Measurements from ENCODE around the gene STAU1.

The STAU1 gene

GRCh38 chr20:49187851-49188641, at the start of gene STAU1:
STAU1 (minus strand) TSS chr20:49188334; CDS start chr20:49166201, 22,133 bp downstream.
- no peaks in the 10 kb centered on the region for H3K27me3 ChIP-seq (ENCODE audit: control insufficient read depth in 1 of 2, insufficient read depth in 2 of 2, low read length in 2 of 2)
- H3K4me1 ChIP-seq (ENCODE audit: insufficient read depth, low read length): peaks cover 10% of the 10 kb centered on the region
- H3K9ac ChIP-seq (ENCODE audit: low read length): peak within 1 kb of the TSS; percentile 89
- H3K36me3 ChIP-seq (ENCODE audit: insufficient read depth, low read length): no peaks in the 10 kb centered on the region
- peak within 1 kb of the TSS; percentile 95 for H3K27ac ChIP-seq (ENCODE audit: low read depth, low read length)
- peak within 1 kb of the TSS; percentile 74 to 93 for H3K4me3 ChIP-seq (ENCODE audit: low read depth in 1 of 2, low read length in 2 of 2)
- no peaks in the 10 kb centered on the region for H3K9me3 ChIP-seq (ENCODE audit: low read length)

GRCh38 chr20:49237531-49237930, 49.4 kb upstream of the STAU1 start:
- no peaks in the 10 kb centered on the region for H3K9me3 ChIP-seq (ENCODE audit: low read length)

GRCh38 chr20:49236301-49236700, 48.2 kb upstream of the STAU1 start:
- H3K27me3 ChIP-seq (ENCODE audit: control insufficient read depth in 1 of 2, insufficient read depth in 2 of 2, low read length in 2 of 2): no peaks in the 10 kb centered on the region
- no peak overlapping the region for H3K4me3 ChIP-seq (ENCODE audit: low read depth in 1 of 2, low read length in 2 of 2)
- H3K9ac ChIP-seq (ENCODE audit: low read length): no peak overlapping the region
- no peaks in the 10 kb centered on the region for H3K9me3 ChIP-seq (ENCODE audit: low read length)
- peaks cover 76% of the 10 kb centered on the region for H3K36me3 ChIP-seq (ENCODE audit: insufficient read depth, low read length)
- no peak overlapping the region for H3K27ac ChIP-seq (ENCODE audit: low read depth, low read length)
- H3K4me1 ChIP-seq (ENCODE audit: insufficient read depth, low read length): no peaks in the 10 kb centered on the region

More at GRCh38 chr20:49237531-49237930, 49.4 kb upstream of the STAU1 start:
- no peak overlapping the region for H3K9ac ChIP-seq (ENCODE audit: low read length)
- H3K36me3 ChIP-seq (ENCODE audit: insufficient read depth, low read length): peaks cover 82% of the 10 kb centered on the region
- no peaks in the 10 kb centered on the region for H3K4me1 ChIP-seq (ENCODE audit: insufficient read depth, low read length)
- no peak overlapping the region for H3K27ac ChIP-seq (ENCODE audit: low read depth, low read length)
- no peaks in the 10 kb centered on the region for H3K27me3 ChIP-seq (ENCODE audit: control insufficient read depth in 1 of 2, insufficient read depth in 2 of 2, low read length in 2 of 2)
- H3K4me3 ChIP-seq (ENCODE audit: low read depth in 1 of 2, low read length in 2 of 2): no peak overlapping the region

- Histone ChIP-seq H3K4me1 (ENCODE audit: insufficient read depth, low read length) (no peaks in the 10 kb centered on the region), H3K27me3 (ENCODE audit: control insufficient read depth in 1 of 2, insufficient read depth in 2 of 2, low read length in 2 of 2) (no peaks in the 10 kb centered on the region), H3K9me3 (ENCODE audit: low read length) (no peaks in the 10 kb centered on the region), H3K4me3 (ENCODE audit: low read depth in 1 of 2, low read length in 2 of 2) (no peak overlapping the region), H3K27ac (ENCODE audit: low read depth, low read length) (no peak overlapping the region), H3K9ac (ENCODE audit: low read length) (no peak overlapping the region), H3K36me3 (ENCODE audit: insufficient read depth, low read length) (peaks cover 84% of the 10 kb centered on the region)
Measured at GRCh38 chr20:49234831-49235230, 46.7 kb upstream of the STAU1 start.

- Histone ChIP-seq H3K4me1 (ENCODE audit: insufficient read depth, low read length) (no peaks in the 10 kb centered on the region), H3K9me3 (ENCODE audit: low read length) (no peaks in the 10 kb centered on the region), H3K36me3 (ENCODE audit: insufficient read depth, low read length) (peaks cover 83% of the 10 kb centered on the region), H3K27me3 (ENCODE audit: control insufficient read depth in 1 of 2, insufficient read depth in 2 of 2, low read length in 2 of 2) (no peaks in the 10 kb centered on the region), H3K4me3 (ENCODE audit: low read depth in 1 of 2, low read length in 2 of 2) (no peak overlapping the region), H3K27ac (ENCODE audit: low read depth, low read length) (no peak overlapping the region), H3K9ac (ENCODE audit: low read length) (no peak overlapping the region)
Measured at GRCh38 chr20:49233226-49233625, 45.1 kb upstream of the STAU1 start.

- no peaks in the 10 kb centered on the region for H3K27me3 ChIP-seq (ENCODE audit: control insufficient read depth in 1 of 2, insufficient read depth in 2 of 2, low read length in 2 of 2)
- peaks cover 78% of the 10 kb centered on the region for H3K36me3 ChIP-seq (ENCODE audit: insufficient read depth, low read length)
- no peak overlapping the region for H3K27ac ChIP-seq (ENCODE audit: low read depth, low read length)
Measured at GRCh38 chr20:49231471-49231870, 43.3 kb upstream of the STAU1 start.

GRCh38 chr20:49230561-49231133, 42.5 kb upstream of the STAU1 start:
- Histone ChIP-seq H3K4me1 (ENCODE audit: insufficient read depth, low read length) (no peaks in the 10 kb centered on the region), H3K27me3 (ENCODE audit: control insufficient read depth in 1 of 2, insufficient read depth in 2 of 2, low read length in 2 of 2) (no peaks in the 10 kb centered on the region), H3K4me3 (ENCODE audit: low read depth in 1 of 2, low read length in 2 of 2) (no peak overlapping the region), H3K9ac (ENCODE audit: low read length) (no peak overlapping the region), H3K9me3 (ENCODE audit: low read length) (no peaks in the 10 kb centered on the region), H3K27ac (ENCODE audit: low read depth, low read length) (no peak overlapping the region), H3K36me3 (ENCODE audit: insufficient read depth, low read length) (peaks cover 80% of the 10 kb centered on the region)

More at GRCh38 chr20:49231471-49231870, 43.3 kb upstream of the STAU1 start:
- no peaks in the 10 kb centered on the region for H3K9me3 ChIP-seq (ENCODE audit: low read length)
- H3K4me3 ChIP-seq (ENCODE audit: low read depth in 1 of 2, low read length in 2 of 2): no peak overlapping the region
- H3K4me1 ChIP-seq (ENCODE audit: insufficient read depth, low read length): no peaks in the 10 kb centered on the region
- no peak overlapping the region for H3K9ac ChIP-seq (ENCODE audit: low read length)

GRCh38 chr20:49230021-49230420, 41.9 kb upstream of the STAU1 start:
- Histone ChIP-seq H3K27me3 (ENCODE audit: control insufficient read depth in 1 of 2, insufficient read depth in 2 of 2, low read length in 2 of 2) (no peaks in the 10 kb centered on the region), H3K9ac (ENCODE audit: low read length) (no peak overlapping the region), H3K4me1 (ENCODE audit: insufficient read depth, low read length) (no peaks in the 10 kb centered on the region), H3K36me3 (ENCODE audit: insufficient read depth, low read length) (peaks cover 81% of the 10 kb centered on the region), H3K27ac (ENCODE audit: low read depth, low read length) (no peak overlapping the region), H3K4me3 (ENCODE audit: low read depth in 1 of 2, low read length in 2 of 2) (no peak overlapping the region), H3K9me3 (ENCODE audit: low read length) (no peaks in the 10 kb centered on the region)

- Histone ChIP-seq H3K4me3 (ENCODE audit: low read depth in 1 of 2, low read length in 2 of 2) (no peak overlapping the region), H3K27me3 (ENCODE audit: control insufficient read depth in 1 of 2, insufficient read depth in 2 of 2, low read length in 2 of 2) (no peaks in the 10 kb centered on the region), H3K4me1 (ENCODE audit: insufficient read depth, low read length) (no peaks in the 10 kb centered on the region), H3K36me3 (ENCODE audit: insufficient read depth, low read length) (peaks cover 81% of the 10 kb centered on the region), H3K9me3 (ENCODE audit: low read length) (no peaks in the 10 kb centered on the region), H3K9ac (ENCODE audit: low read length) (no peak overlapping the region), H3K27ac (ENCODE audit: low read depth, low read length) (no peak overlapping the region)
Measured at GRCh38 chr20:49229381-49229780, 41.2 kb upstream of the STAU1 start.

GRCh38 chr20:49228676-49229075, 40.5 kb upstream of the STAU1 start:
- no peak overlapping the region for H3K9ac ChIP-seq (ENCODE audit: low read length)
- H3K4me1 ChIP-seq (ENCODE audit: insufficient read depth, low read length): no peaks in the 10 kb centered on the region
- no peaks in the 10 kb centered on the region for H3K27me3 ChIP-seq (ENCODE audit: control insufficient read depth in 1 of 2, insufficient read depth in 2 of 2, low read length in 2 of 2)
- H3K27ac ChIP-seq (ENCODE audit: low read depth, low read length): no peak overlapping the region
- H3K4me3 ChIP-seq (ENCODE audit: low read depth in 1 of 2, low read length in 2 of 2): no peak overlapping the region
- peaks cover 80% of the 10 kb centered on the region for H3K36me3 ChIP-seq (ENCODE audit: insufficient read depth, low read length)
- no peaks in the 10 kb centered on the region for H3K9me3 ChIP-seq (ENCODE audit: low read length)

- Histone ChIP-seq H3K9me3 (ENCODE audit: low read length) (no peaks in the 10 kb centered on the region), H3K9ac (ENCODE audit: low read length) (no peak overlapping the region), H3K27ac (ENCODE audit: low read depth, low read length) (no peak overlapping the region), H3K27me3 (ENCODE audit: control insufficient read depth in 1 of 2, insufficient read depth in 2 of 2, low read length in 2 of 2) (no peaks in the 10 kb centered on the region), H3K4me1 (ENCODE audit: insufficient read depth, low read length) (no peaks in the 10 kb centered on the region), H3K4me3 (ENCODE audit: low read depth in 1 of 2, low read length in 2 of 2) (no peak overlapping the region), H3K36me3 (ENCODE audit: insufficient read depth, low read length) (peaks cover 80% of the 10 kb centered on the region)
Measured at GRCh38 chr20:49225896-49226295, 37.8 kb upstream of the STAU1 start.
